GM19099 (cell line): ENCODE results near the gene NPAS4.

ENCODE experiments used
- POLR2A ChIP-seq: IDR thresholded peaks from 3 replicates; pipeline ENCODE4 v1.6.1; 2011; ENCODE audit warnings: low read depth; ENCODE audit not compliant: insufficient read length; ENCODE audit errors: extremely low read depth

NPAS4 gene

DNA sequence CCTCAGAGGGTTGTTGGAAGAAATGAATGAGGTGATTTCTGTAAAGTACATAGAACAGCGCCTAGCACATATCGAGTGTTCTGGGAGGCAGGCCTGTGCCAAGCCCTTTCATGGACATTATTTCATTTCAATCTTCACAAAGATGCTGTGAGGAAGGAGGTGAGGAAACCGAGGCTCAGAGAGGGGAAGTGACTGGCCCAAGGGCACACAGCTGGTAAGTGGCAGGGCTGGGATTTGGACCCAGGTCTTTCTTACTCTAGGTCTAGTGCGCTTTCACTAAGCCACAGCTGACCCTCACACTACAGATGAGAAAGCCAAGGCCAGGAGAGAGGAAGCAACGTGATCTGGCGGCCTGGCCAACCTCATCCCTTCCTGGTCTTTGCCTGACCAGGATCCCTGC, 47.9 kb downstream of the NPAS4 start:
- TF ChIP-seq POLR2A = no peak

DNA sequence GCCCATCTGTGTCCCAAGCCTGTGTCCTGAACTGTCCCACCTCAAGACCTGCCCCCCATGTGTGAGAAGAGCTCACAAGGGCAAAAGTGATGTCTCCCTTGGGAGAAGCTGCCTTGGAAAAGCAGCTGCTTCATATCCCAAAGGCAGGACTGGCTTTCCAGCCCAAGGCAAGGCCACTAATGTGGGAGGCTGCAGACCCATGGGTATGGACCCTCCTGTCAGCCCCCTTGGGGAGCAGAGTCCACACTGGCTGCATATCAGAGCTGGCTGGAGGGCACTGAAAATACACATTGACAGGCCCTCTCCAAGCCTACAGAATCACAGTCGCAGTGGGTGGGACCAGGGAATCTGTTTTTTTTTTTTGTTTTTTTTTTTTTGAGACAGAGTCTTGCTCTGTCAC, 48.6 kb downstream of the NPAS4 start:
- TF ChIP-seq POLR2A = no peak

DNA sequence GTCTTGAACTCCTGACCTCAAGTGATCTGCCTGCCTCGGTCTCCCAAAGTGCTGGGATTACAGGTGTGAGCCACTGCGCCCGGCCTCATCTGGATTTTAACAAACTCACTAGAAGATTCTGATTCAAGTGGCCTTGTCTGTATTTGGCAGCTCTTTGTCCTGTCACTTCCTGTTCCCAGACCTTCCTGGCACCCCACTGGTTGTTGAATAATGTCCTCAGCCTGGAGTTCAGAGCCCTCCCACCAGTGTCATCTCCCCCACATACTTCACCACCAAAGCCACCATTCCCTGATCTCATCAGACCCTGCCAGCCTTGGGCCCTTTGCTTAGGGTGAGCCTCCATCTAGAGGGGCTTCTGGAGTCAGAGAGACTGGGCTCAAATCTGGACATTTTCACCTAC, 49.2 kb downstream of the NPAS4 start:
- no peak for TF ChIP-seq POLR2A

- no peak for TF ChIP-seq POLR2A
Observed at GRCh38 chr11:66471142-66471541, 50.3 kb downstream of the NPAS4 start.

DNA sequence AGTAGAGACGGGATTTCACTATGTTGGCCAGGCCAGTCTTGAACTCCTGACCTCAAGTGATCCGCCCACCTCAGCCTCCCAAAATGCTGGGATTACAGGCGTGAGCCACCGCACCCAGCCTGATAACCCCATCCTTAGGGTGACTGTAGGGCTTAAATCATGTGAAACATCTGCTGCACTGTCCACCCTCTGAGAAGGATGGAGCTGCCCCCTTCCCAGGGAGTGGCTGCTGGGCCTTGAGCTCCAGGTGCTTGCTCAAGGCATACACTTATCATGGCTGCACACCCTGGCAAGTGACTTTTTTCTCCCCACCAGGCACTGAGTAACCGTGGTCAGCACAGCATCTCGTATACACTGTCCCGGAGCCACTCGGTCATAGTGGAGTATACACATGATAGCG, 51.2 kb downstream of the NPAS4 start:
- no peak for TF ChIP-seq POLR2A

GRCh38 chr11:66473167-66473566, 52.3 kb downstream of the NPAS4 start:
- no peak for TF ChIP-seq POLR2A

DNA sequence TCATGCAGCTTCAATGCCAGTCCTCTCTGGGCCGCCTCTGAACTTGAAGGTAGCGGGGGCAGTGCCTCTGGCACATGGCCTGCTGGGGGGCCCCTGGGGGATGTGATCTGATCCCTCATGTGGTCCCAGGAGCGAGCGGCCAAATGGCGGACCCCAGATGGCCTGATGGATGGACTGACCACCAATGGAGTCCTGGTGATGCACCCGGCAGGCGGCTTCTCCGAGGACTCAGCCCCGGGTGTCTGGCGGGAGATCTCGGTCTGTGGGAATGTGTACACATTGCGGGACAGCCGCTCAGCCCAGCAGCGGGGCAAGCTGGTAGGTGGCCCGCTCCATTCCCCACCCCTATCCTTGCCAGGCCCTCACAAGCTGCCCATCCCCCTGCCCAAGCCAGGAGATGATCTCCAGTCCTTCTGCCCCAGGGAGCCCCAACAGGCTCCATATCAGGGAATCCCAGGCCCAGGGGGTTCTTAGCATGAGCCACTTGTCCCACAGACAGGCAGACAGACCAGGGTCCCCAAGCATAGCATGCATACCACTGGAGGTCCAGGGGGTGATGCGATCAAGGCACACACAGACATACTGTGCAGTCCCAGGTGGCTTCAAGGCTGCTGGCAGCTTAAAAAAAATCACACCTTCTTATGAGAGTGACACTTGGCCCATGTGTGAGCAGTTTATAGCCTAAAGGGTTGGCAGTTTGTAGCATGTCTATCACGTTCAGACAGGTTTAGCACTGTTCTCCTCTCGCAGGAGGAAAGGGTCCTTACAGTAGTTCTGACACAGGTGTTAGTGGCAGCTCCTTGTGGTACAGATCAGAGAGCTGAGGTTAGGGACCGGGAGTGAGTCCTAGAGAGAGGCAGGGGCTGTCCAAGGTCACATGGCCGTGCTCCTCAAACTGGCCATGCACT, 53.0 kb downstream of the NPAS4 start:
- TF ChIP-seq POLR2A = no peak

GRCh38 chr11:66475349-66476172, 54.7 kb downstream of the NPAS4 start:
- TF ChIP-seq POLR2A = no peak
